GM19025 (cell line): Measurements from ENCODE around the gene CYBC1.

Experiments
- ATAC-seq: cut with Tn5 transposase; IDR thresholded peaks from one replicate; pipeline ENCODE4 v1.9.1; 2021; ENCODE audit warnings: mild to moderate bottlenecking, low read depth, moderate library complexity; ENCODE audit not compliant: unreplicated experiment

Gene CYBC1

GRCh38 chr17:82450357-82451106 lies at the start of gene CYBC1:
TSS of gene CYBC1 (minus strand) at chr17:82450752. CDS start at chr17:82449254, 1,498 bp downstream.
- ATAC-seq = peak; percentile 61

- no peak for ATAC-seq
These were observed 47.2 kb upstream of the CYBC1 start for GRCh38 chr17:82497483-82498405.

GRCh38 chr17:82496529-82497434 lies 46.2 kb upstream of the CYBC1 start:
- peak; percentile 47 for ATAC-seq

- no peak for ATAC-seq
These were observed 45.4 kb upstream of the CYBC1 start for GRCh38 chr17:82495844-82496528.

- ATAC-seq = peak; percentile 56
These were observed 43.9 kb upstream of the CYBC1 start for GRCh38 chr17:82494236-82495055.

- ATAC-seq = no peak
These were observed 42.8 kb upstream of the CYBC1 start for GRCh38 chr17:82493226-82493781.

- ATAC-seq = no peak
These were observed 42.2 kb upstream of the CYBC1 start for GRCh38 chr17:82492643-82493225.

- ATAC-seq = no peak
These were observed 41.0 kb upstream of the CYBC1 start for GRCh38 chr17:82491533-82491932.

GRCh38 chr17:82491196-82491530 lies 40.6 kb upstream of the CYBC1 start:
- no peak for ATAC-seq

GRCh38 chr17:82490512-82491195 lies 40.1 kb upstream of the CYBC1 start:
- ATAC-seq = no peak

GRCh38 chr17:82489851-82490511 lies 39.4 kb upstream of the CYBC1 start:
- ATAC-seq = no peak

- no peak for ATAC-seq
These were observed 38.6 kb upstream of the CYBC1 start for GRCh38 chr17:82489117-82489516.

- no peak for ATAC-seq
These were observed 37.4 kb upstream of the CYBC1 start for GRCh38 chr17:82487910-82488309.

GRCh38 chr17:82486231-82487094 lies 35.9 kb upstream of the CYBC1 start:
- no peak for ATAC-seq

GRCh38 chr17:82483836-82484235 lies 33.3 kb upstream of the CYBC1 start:
- ATAC-seq = no peak

- no peak for ATAC-seq
These were observed 32.7 kb upstream of the CYBC1 start for GRCh38 chr17:82483204-82483660.
